ENCODE measurements around the gene C6. TPM values are rescaled to one million over a fixed set of nuclear protein-coding genes. Genes with fewer than 3 reads are reported as not detected.

The C6 gene
- total RNA-seq, 1 experiment from 2014 or later = not detected

DNA sequence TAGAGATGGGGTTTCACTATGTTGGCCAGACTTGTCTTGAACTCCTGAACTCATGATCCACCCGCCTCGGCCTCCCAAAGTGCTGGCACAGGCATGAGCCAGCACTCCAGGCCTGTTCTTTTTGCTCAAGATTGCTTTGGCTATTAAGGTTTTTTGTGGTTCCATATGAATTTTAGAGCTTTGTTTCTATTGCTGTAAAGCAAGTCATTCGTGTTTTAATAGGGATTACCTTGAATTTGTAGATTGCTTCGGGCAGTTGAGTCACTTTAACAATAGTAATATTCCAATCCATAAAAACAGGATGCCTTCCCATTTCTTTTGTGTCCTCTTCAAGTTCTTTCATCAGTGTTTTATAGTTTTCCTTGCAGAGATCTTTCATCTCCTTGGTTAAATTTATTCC, 22.1 kb downstream of the C6 start:
- Histone ChIP-seq H3K4me1 (ENCODE audit: insufficient read depth, low read length) (no peaks in the 10 kb centered on the region), H3K23ac (ENCODE audit: insufficient read length, low read depth, low read length) (no peak overlapping the region), H3T11ph (ENCODE audit: low read length) (no peak overlapping the region), H4K8ac (replicated peaks; ENCODE audit: insufficient read length, low read depth, low read length) (no peak overlapping the region), H3K14ac (ENCODE audit: insufficient read depth, low read length) (no peak overlapping the region), H2BK5ac (ENCODE audit: insufficient read length, low read length) (no peak overlapping the region), H3K27ac (ENCODE audit: insufficient read length, low read depth, low read length) (no peak overlapping the region), H2BK20ac (ENCODE audit: low read depth, low read length, poor library complexity, severe bottlenecking) (no peak overlapping the region), H3K56ac (ENCODE audit: insufficient read length, low read depth, low read length) (no peak overlapping the region), H2BK120ac (ENCODE audit: low read depth, low read length, poor library complexity, severe bottlenecking) (no peak overlapping the region), H2AK5ac (ENCODE audit: insufficient read length, low read length) (no peak overlapping the region), H4K91ac (ENCODE audit: insufficient read length, low read depth, low read length) (no peak overlapping the region), H2AFZ (ENCODE audit: low read length) (no peak overlapping the region), H3K9me3 (ENCODE audit: control insufficient read depth, low read depth, low read length) (no peaks in the 10 kb centered on the region), H3K79me1 (ENCODE audit: insufficient read depth, low read depth, low read length, poor library complexity, severe bottlenecking) (no peaks in the 10 kb centered on the region), H3K18ac (ENCODE audit: insufficient read length, low read depth, low read length) (no peak overlapping the region), H3K27me3 (ENCODE audit: insufficient read depth, low read length) (no peaks in the 10 kb centered on the region), H2BK12ac (ENCODE audit: insufficient read length, low read depth, low read length) (no peak overlapping the region), H4K5ac (ENCODE audit: insufficient read length, low read depth, low read length) (no peak overlapping the region), H3K9ac (ENCODE audit: extremely low read depth, insufficient read length, low read length) (no peak overlapping the region), H3K23me2 (ENCODE audit: insufficient read length, low read depth, low read length, poor library complexity, severe bottlenecking) (no peaks in the 10 kb centered on the region), H3K79me2 (ENCODE audit: insufficient read depth, low read length) (no peaks in the 10 kb centered on the region), H3K4ac (ENCODE audit: low read depth, low read length) (no peak overlapping the region), H2BK15ac (ENCODE audit: low read depth, low read length) (no peak overlapping the region), H4K20me1 (ENCODE audit: control insufficient read depth, insufficient read depth, insufficient read length) (no peaks in the 10 kb centered on the region), H3K4me2 (ENCODE audit: insufficient read depth, insufficient read length, low read length) (no peak overlapping the region)
- H3K9me3 Mint-ChIP-seq = no peaks in the 10 kb centered on the region; a peak in 1 of 5 replicates
- H3K4me1 Mint-ChIP-seq = no peaks in the 10 kb centered on the region
- WGBS (ENCODE audit: extremely low coverage, insufficient read length, low lambda C conversion rate) = no CpG with 5 or more reads among the region's 4 CpGs
- DNase-seq = no peak
- no peak overlapping the region for H3K27ac Mint-ChIP-seq
- no peaks in the 10 kb centered on the region for H3K27me3 Mint-ChIP-seq (ENCODE audit: low read depth)
- H3K4me3 Mint-ChIP-seq = no peak overlapping the region
- H3K36me3 Mint-ChIP-seq (ENCODE audit: insufficient read depth in 1 of 3, low read depth in 3 of 3) = no peaks in the 10 kb centered on the region
- TF ChIP-seq, protein P1, sequence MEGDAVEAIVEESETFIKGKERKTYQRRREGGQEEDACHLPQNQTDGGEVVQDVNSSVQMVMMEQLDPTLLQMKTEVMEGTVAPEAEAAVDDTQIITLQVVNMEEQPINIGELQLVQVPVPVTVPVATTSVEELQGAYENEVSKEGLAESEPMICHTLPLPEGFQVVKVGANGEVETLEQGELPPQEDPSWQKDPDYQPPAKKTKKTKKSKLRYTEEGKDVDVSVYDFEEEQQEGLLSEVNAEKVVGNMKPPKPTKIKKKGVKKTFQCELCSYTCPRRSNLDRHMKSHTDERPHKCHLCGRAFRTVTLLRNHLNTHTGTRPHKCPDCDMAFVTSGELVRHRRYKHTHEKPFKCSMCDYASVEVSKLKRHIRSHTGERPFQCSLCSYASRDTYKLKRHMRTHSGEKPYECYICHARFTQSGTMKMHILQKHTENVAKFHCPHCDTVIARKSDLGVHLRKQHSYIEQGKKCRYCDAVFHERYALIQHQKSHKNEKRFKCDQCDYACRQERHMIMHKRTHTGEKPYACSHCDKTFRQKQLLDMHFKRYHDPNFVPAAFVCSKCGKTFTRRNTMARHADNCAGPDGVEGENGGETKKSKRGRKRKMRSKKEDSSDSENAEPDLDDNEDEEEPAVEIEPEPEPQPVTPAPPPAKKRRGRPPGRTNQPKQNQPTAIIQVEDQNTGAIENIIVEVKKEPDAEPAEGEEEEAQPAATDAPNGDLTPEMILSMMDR (conservative IDR thresholded peaks at IDR 0.05) = no peak
